GM18909 (cell line): Measurements from ENCODE around the gene B3GAT3.
A peak's percentile ranks its signal among the peaks of the same experiment; 100 is the strongest.

Experiments used
- ATAC-seq: cut with Tn5 transposase; IDR thresholded peaks from one replicate; pipeline ENCODE4 v1.9.1; 2021; ENCODE audit warnings: mild to moderate bottlenecking; ENCODE audit not compliant: unreplicated experiment, poor library complexity

The B3GAT3 gene

GRCh38 chr11:62605902-62606301 is 15.9 kb downstream of the B3GAT3 start:
- ATAC-seq: no peak

GRCh38 chr11:62605467-62605866 is 16.3 kb downstream of the B3GAT3 start:
- no peak for ATAC-seq

- ATAC-seq: no peak
Measured at GRCh38 chr11:62604460-62605120, 17.2 kb downstream of the B3GAT3 start.

GRCh38 chr11:62603776-62604299 is 17.9 kb downstream of the B3GAT3 start:
- ATAC-seq: no peak

- no peak for ATAC-seq
Measured at GRCh38 chr11:62603072-62603408, 18.7 kb downstream of the B3GAT3 start.

GRCh38 chr11:62602141-62603071 is 19.4 kb downstream of the B3GAT3 start:
- no peak for ATAC-seq

GRCh38 chr11:62601372-62602140 is 20.2 kb downstream of the B3GAT3 start, which contains the start of gene MTA2:
MTA2 (minus strand) TSS chr11:62601865; CDS start chr11:62601450, 415 bp downstream.
- ATAC-seq: peak; percentile 79

- ATAC-seq: no peak
Measured at GRCh38 chr11:62601122-62601371, 20.7 kb downstream of the B3GAT3 start.

- ATAC-seq: no peak
Measured at GRCh38 chr11:62600367-62601121, 21.2 kb downstream of the B3GAT3 start.

GRCh38 chr11:62599901-62600300 is 21.9 kb downstream of the B3GAT3 start:
- no peak for ATAC-seq

- peak; percentile 50 for ATAC-seq
Measured at GRCh38 chr11:62599069-62599696, 22.6 kb downstream of the B3GAT3 start.

- no peak for ATAC-seq
Measured at GRCh38 chr11:62595124-62595523, 26.7 kb downstream of the B3GAT3 start.

GRCh38 chr11:62593434-62594044 is 28.2 kb downstream of the B3GAT3 start:
- no peak for ATAC-seq

GRCh38 chr11:62592989-62593421 is 28.8 kb downstream of the B3GAT3 start:
- ATAC-seq: no peak

- ATAC-seq: no peak
Measured at GRCh38 chr11:62592146-62592815, 29.5 kb downstream of the B3GAT3 start.

- ATAC-seq: peak; percentile 89
Measured at GRCh38 chr11:62591448-62592145, 30.2 kb downstream of the B3GAT3 start, which contains the start of gene TUT1. TUT1 (minus strand) TSS chr11:62591523; CDS start chr11:62591485, 38 bp downstream.

- no peak for ATAC-seq
Measured at GRCh38 chr11:62588966-62589637, 32.7 kb downstream of the B3GAT3 start.
